MM.1S (cell line): Measurements from ENCODE around the gene NRG3.

Experiments used
- EZH2 ChIP-seq: fragments of 300-600 bp; sonication (generic); optimal IDR thresholded peaks from 2 replicates; pipeline ENCODE3; 2017; ENCODE audit warnings: low read depth, mild to moderate bottlenecking, antibody characterized with exemption, low read length, mixed read lengths
- EZH2phosphoT487 ChIP-seq: fragments of 300-600 bp; sonication (generic); IDR thresholded peaks from 2 replicates; pipeline ENCODE4 v1.6.1; 2018; ENCODE audit warnings: antibody characterized with exemption, low read length
- TF ChIP-seq, protein P1 (sequence below): fragments of 300-600 bp; sonication (generic); IDR thresholded peaks from 2 replicates; pipeline ENCODE4 v1.5.1; 2016; ENCODE audit warnings: antibody characterized with exemption, low read length, mixed read lengths

- TF ChIP-seq, protein P1, sequence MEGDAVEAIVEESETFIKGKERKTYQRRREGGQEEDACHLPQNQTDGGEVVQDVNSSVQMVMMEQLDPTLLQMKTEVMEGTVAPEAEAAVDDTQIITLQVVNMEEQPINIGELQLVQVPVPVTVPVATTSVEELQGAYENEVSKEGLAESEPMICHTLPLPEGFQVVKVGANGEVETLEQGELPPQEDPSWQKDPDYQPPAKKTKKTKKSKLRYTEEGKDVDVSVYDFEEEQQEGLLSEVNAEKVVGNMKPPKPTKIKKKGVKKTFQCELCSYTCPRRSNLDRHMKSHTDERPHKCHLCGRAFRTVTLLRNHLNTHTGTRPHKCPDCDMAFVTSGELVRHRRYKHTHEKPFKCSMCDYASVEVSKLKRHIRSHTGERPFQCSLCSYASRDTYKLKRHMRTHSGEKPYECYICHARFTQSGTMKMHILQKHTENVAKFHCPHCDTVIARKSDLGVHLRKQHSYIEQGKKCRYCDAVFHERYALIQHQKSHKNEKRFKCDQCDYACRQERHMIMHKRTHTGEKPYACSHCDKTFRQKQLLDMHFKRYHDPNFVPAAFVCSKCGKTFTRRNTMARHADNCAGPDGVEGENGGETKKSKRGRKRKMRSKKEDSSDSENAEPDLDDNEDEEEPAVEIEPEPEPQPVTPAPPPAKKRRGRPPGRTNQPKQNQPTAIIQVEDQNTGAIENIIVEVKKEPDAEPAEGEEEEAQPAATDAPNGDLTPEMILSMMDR = no peak
- TF ChIP-seq EZH2 (no peak), EZH2phosphoT487 (no peak)
These were observed 1063.3 kb downstream of the NRG3 start for GRCh38 chr10:82938331-82938730.
